GM18868 (cell line): ENCODE measurements around the gene PTPRH.
A peak's percentile ranks its signal among the peaks of the same experiment; 100 is the strongest.

Source experiments
- ATAC-seq: cut with Tn5 transposase; IDR thresholded peaks from one replicate; pipeline ENCODE4 v1.9.1; 2021; ENCODE audit warnings: mild to moderate bottlenecking, moderate library complexity; ENCODE audit not compliant: unreplicated experiment

Gene PTPRH, protein sequence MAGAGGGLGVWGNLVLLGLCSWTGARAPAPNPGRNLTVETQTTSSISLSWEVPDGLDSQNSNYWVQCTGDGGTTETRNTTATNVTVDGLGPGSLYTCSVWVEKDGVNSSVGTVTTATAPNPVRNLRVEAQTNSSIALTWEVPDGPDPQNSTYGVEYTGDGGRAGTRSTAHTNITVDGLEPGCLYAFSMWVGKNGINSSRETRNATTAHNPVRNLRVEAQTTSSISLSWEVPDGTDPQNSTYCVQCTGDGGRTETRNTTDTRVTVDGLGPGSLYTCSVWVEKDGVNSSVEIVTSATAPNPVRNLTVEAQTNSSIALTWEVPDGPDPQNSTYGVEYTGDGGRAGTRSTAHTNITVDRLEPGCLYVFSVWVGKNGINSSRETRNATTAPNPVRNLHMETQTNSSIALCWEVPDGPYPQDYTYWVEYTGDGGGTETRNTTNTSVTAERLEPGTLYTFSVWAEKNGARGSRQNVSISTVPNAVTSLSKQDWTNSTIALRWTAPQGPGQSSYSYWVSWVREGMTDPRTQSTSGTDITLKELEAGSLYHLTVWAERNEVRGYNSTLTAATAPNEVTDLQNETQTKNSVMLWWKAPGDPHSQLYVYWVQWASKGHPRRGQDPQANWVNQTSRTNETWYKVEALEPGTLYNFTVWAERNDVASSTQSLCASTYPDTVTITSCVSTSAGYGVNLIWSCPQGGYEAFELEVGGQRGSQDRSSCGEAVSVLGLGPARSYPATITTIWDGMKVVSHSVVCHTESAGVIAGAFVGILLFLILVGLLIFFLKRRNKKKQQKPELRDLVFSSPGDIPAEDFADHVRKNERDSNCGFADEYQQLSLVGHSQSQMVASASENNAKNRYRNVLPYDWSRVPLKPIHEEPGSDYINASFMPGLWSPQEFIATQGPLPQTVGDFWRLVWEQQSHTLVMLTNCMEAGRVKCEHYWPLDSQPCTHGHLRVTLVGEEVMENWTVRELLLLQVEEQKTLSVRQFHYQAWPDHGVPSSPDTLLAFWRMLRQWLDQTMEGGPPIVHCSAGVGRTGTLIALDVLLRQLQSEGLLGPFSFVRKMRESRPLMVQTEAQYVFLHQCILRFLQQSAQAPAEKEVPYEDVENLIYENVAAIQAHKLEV

DNA sequence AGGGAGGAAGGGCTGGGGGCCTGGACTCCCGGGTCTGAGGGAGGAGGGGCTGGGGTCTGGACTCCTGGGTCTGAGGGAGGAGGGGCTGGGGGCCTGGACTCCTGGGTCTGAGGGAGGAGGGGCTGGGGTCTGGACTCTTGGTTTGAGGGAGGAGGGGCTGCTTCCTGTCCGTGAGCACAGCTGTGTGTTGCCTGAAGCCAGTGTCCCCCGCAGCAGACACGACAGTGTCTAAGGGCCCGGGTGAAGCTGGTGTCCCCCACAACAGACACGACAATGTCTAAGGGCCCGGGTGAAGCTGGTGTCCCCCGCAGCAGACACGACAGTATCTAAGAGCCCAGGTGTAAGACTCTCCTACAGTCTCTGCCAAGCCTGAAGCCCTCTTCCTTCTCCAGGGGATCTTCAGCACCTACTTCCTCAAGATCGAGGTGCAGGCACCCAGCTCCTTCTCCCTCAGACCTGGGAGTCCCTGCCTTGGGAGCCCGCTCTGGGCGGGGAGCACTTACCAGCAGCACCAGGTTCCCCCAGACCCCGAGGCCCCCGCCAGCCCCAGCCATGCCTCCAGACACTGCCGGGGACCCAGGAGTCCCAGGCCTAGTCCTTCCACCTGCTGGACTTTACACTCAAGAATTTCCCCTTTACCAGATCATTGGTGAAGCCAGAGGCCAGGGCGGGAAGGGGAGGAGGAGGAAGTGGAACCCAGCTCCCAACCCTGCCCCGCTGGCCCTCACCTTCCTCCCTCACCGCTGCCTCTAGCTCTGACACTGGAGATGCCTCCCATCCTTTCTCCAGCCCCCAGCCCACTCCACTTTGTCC, at the start of gene PTPRH:
PTPRH (minus strand) TSS at position 622 of the 813 bp plus-strand sequence; CDS start at position 554, 68 bp downstream.
- ATAC-seq = no peak

DNA sequence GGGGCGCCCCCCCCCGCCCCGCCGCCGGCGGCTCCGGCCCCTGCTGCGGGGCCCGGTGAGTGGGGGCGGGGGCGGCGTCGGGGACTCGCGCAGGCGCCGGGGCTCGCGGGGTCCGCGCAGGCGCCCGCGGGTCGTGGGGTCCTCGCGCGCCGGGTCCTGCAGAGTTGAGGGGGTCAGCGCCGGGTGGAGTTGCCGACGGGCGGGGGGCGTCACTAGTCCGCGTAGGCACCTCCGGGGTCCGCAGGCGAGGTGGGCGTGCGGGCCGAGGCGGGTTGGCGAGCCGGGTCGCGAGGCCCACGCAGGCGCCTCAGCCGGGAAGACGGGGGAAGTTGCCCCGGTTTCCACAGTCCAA, 49.2 kb upstream of the PTPRH start:
- peak; percentile 11 for ATAC-seq

DNA sequence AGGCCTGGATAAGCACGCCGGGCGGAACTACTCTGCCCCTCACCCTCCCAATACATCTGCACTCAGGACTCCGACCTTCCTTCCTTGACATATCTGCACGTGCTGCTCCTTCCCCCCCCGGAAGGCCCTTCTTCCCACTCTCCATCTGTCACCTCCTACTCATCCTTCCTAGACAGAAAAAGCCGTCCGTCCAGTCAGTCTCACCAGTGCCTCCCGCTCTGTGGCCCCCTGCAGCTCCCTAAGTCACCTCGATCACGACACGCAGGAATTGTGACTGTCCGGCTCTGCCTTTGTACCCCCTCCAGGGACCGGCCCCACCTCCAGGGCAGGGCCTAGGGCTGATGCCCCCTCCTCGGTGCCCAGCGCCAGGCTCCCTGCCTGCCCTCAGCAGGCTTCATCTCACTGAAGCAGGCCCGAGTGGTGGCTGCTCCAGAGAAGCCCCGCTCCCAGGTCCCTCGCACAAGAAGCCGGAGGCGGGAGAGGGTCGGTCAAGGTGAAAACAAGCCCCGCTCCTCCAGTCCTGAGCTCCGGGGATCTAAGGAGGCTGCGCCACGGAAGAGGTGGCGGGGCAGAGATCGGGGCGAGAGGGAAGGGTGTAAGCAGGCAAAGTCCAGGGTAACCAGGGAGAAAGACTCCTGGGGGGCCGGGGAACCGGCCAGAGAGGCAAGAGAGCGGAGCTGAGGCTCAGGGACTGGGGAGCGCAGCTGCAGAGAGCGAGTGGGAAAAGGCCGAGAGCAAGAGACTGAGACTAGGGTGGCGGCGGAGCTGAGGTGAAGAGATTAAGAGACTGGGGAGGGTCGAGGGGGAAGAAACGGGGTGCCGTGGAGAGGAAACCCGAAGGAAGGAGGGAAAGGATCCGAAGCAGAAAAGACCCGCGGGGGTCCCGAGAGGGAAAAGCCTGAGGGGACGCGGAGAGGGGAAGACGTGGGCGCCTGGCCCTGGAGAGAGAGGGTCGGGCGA, 48.4 kb upstream of the PTPRH start:
- no peak for ATAC-seq

DNA sequence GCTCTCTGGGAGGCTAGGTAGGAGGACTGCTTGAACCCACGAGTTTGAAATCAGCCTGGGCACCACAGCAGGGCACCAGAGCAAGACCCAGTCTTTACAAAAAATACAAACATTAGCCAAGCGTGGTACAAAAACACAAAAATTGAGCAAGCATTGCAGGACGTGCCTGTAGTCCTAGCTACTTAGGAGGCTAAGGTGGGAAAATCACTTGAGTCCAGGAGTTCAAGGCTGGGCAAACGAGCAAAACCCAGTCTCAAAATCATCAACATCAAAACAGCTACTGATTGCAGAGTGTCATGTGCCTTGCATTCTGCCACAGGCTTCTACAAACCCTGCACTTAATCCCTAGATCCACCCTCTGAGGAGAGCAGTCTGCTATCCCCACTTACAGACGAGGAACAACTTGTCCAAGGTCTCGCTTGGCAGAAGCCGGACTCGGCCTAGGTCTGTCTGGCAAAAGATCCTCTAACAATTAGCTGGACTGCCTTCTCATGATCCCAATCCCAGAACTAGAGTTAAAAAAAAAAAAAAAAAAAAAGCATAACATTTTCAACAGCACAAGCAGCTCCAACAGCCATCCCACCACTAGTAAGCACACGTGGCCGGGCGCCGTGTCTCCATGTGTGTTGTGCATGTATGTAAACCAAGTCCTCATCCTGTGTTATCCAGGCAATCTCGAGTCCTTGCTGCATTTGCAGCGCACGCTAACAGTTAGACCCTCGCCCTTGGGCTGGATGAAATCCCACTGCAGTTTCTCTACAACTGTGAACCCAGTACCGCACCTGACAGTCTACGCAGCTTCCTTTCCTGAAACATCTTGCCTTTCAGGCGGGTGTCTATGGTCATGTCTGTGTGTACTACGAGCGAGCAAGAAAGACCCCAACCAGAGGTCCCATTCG, 47.5 kb upstream of the PTPRH start:
- ATAC-seq = no peak

DNA sequence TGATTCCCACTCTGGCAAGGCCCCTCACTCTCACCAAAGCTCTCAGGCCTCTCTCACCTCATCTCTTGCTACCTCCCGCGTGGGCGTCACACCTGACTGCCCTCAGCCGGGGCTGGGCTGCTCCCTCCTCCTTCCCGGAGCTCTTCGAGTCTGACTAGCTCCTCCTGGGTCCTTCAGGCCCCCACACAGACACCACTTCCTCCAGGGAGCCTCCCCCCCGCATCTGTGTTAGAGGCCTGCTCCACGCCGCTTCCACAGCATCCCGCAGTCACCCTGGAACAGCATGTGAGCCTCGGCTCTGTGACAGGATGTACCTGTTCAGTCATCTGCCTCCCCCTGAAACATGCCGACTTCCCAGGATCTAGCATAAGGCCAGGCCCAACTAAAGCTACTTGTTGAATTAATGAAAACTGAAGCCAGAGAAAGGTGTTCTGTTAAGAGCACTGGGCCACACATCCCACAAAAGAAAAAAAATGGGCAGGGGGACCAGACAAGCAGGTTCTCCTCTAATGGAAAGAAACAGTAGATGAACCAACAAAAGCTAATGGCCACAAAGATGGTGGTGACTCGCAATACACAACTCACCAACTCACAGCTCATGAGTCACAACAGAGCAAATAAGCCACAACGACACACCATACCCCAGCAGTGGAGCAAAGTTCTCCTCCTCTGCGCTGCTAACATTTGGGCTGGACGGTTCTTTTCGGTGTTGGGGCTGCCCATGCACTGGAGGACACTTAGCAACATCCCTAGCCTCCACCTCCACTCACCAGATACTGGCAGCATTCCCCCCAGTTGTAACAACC, 46.5 kb upstream of the PTPRH start:
- no peak for ATAC-seq

DNA sequence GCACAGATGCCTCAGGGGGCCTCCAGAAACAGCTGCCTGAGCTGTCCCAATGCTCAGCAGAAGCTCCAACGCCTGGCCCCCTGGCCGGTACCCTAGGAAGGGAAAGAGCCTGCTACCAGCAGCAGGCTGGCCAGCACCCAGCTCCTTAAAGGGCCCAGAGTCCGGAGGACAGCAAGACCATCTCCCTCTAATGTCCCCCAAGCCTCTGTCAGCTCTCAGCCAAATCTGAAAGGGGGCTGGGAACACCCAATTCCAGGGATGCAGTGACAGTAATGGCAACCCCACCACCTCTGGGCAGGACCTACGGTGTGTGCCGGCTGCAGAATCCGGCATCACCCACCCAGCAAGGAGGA, 45.3 kb upstream of the PTPRH start:
- ATAC-seq = no peak

DNA sequence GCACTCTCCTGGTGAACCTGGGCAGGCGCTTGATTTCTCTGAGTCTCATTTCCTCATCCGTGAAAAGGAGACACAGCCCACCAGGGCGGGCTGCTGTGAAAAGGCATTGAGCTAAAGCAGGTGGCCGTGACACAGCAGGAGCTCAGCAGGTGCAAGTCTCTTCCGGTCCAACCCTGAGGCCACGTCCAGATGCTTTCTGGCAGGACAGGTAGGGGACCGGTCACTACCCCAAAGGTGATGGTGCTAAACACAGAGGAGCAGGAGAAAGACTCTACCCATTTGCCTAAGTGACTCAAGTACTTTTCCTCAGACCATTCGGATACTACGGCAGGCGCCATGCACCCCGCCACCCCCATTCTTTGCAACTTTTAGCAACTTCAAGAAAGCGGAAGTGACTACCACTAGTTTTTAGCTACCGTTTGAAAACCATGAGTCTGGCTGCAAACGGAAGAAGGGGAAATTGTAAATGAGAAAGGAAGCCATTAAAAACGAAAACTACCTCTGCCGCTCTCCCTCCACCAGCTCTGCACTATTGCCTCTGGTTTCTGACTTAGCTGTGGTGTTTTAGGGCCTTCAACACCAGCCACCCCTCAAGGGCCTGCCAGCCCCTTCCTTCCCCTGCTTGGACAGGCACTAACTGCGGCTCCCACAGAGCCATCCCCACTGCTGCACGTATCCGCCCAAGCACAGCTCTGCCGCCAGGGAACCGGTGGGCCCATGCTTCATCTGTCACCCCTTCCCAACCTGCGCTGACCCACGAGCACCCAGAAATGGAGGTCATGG, 44.7 kb upstream of the PTPRH start:
- peak; percentile 41 for ATAC-seq

DNA sequence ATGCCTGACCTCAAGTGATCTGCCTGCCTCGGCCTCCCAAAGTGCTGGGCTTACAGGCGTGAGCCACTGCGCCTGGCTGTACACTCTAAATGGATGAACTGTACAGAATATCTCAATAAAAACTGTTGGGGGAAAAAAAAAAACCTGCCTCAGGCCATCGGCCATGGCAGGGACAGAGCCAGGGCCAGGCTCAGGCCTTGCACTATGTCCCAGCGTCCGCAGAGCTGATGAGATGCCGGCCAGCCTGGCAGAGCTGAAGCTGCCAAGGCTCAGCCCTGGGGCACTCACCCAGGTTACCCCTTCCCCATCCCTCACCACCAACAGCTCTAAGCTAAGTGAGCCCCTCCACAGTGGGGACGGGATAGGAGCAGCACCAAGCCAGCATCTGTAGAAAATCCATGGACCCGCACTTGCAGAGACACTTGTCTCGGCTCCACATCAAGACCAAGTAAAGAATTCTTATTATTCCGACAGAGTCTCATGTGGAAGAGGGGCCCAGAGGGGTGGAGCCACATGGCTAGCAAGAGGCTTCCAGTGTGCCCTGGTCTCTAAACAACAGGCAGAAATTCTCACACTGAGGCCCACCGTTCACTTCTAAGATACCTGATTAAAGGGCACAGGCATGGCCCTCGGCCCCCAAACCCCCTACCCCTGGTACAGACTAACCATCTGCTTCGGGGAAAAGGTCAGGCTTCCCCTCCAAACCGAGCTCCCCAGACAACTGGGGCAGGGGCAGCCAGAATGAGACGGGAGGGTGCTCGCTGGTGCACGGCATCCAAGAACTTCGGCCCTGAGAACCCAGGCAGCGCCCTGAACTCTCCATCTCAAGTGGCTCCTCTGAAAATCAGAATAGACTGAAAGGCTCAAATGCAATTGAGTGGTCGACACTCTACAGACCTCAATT, 43.7 kb upstream of the PTPRH start:
- ATAC-seq = no peak

DNA sequence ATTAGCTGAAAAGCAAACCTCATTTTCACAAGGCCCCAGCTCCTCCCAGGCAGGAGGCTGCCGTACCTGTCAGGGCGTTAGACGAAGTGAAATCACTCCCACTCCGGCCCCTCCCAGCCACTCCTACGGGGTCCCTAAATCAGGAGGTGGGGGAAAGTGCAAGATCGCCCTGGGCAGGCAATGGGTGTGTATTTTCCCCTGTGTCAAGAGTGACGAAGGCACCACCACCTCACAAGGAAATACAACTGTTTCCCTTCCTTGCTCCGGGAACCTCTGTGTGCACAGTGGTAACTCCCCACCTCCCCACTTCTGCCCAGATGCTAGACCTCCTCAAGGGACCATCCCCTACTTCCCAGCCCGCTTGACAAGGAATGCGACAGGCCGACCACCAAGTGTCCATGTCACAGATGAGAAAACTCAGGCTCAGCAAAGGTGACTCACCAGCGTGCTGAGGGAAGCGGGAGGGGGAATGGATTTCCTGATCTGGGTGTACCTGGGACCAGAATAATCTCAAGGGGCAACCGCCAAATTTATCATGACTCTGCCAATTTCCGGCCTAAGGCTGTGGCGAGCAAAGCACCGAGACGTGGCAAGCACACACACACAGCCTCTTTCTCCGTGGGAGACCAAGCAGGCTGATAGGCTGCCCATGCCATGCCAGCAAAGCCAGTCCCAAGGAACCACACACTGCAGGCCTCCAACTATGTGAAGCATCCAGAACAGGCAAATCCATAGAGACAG, 42.2 kb upstream of the PTPRH start:
- ATAC-seq = no peak

DNA sequence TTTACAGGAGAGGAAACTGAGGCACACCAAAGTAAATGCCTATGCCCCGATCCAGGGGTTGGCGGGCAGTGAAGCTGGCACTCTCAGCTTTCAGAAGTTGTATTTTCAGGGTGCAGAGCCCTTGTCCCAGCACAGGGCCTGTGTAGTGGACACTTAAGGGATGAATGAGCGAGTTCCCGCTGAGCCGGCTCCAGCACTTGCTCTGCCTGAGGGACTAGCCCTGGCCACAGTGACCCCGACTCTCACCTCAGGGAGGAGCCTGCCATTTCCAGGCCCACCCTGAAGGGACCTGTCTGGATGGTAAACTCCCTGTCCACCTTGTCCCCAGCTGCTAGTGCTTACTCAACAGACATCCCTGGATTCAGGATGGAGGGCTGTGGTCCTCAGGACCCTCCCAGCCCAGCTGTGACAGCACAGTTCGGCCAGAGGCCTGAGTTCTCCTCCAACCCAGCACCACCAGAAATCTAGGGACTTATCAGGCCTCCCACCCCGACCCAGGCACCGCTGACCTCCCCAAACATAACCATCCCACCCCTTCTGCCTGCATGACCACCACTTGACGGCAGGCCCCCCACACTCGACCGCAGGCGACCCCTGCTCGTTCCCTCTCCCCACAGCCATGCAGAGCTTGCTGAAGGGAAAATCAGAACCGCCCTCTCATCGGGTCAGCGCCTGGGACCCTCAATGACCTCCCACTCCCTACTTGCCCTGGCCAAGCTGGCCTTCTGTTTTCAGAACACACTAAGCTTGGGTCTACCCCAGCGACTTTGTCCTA, 41.1 kb upstream of the PTPRH start:
- no peak for ATAC-seq

DNA sequence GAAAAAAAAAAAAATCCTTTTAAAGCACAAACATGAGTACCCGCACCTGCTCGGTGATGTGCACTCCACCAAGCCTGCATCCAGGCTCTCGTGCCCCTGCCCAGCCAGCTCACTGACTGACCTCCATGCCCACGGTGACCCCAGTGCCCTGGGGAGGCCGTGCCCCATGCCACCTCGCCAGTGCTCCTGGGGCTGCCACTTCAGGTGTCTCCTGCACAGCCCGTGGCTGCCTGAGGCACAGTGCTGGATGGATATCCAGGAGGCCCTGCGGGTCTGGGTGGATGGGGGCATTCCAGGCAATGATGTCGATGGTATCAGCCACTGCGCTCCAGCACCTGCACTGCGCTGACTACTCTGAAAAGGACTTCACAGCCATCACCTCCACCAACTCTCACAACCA, 40.5 kb upstream of the PTPRH start:
- ATAC-seq = no peak

DNA sequence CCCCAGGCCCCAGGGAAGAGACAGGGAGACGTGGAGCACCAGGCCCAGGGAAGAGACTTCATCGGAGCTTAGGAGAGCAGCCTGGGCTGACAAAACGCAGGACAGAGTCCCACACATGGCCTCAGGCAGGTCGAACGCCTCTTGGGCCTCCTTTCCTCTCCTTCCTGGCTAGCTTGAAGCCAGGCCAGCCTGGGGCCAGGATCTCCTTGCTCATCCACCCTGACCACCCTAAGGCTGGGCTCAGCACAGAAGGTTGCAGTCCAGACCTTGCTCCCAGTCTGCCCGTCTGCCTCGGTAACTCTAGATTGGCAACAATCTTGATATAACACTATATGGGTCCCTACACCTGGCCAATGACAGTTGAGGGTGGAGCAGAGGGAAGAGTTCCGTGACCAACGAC, 39.4 kb upstream of the PTPRH start:
- no peak for ATAC-seq

DNA sequence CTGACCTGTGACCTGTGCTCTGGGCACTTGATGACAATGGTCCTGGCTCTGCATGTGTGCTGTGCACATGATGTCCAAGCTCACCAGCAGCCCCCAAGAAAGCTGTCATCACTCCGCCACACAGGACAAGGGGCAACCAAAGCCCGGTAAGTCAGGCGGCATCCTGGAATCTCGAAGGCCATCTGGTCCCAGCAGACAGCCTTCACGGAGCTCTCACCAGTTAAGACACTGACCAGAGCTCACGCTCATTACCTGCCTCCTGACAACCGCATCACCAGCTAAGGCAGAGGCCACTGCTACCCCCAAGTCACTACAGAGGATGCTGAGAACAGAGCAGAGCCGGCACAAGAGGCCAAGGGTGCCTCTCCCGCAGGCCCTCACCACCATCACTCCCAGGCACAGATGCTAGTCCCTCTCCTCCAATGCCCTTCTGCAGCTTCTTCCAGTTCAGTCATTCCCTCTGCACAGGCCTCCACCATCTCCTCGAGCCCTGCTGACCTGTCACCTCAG, 38.9 kb upstream of the PTPRH start:
- no peak for ATAC-seq

DNA sequence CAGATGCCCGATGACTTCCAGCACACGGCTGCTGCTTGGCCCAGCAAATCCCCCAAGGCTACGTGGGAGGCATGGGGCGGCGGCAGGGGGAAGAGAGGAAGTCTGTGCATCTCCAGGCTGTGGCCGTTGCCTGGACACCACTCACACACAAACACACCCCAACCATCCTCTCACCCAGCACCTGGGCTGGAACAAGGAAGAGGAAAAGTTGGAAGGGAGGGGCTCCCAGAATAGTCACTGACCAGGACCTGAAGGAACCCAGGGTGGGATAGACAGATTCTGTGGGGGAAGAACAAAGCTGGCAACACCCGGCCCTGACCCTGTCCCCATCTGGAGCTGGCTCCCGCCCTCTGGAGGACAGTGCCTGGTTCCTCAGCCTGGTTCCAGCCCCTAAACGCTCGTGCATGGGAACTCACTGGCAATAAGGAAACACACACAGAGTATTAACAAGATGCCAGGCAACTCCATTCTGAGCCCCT, 38.4 kb upstream of the PTPRH start:
- no peak for ATAC-seq
